Fibroblast of upper back skin (primary cell): ENCODE results near the gene GRIN3A.
A peak's percentile ranks its signal among the peaks of the same experiment; 100 is the strongest.

Experiments
- DNase-seq: peaks from one replicate; pipeline ENCODE4 v3.0.0-alpha.2; 2013

Gene GRIN3A

DNA sequence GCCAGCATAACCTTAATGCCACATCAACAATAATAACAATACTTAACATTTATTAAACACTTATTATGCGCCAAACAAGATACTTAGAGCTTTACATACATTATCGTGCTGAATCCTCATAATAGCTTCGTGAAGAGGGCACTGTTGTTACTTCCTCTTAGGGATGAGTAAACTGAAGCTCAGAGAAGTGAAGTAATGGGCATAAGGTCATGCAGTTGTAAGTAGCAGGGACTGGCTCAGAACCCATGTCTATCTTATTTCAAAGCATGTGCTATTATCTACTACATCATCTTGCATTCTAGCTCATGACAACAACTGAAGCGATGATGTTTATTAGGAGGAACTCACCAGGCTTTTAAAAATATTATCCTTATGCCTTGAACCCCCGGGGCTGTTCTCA, 108.8 kb downstream of the GRIN3A start:
- DNase-seq: no peak

GRCh38 chr9:101628173-101628572, 110.3 kb downstream of the GRIN3A start:
- DNase-seq: peak; percentile 65

DNA sequence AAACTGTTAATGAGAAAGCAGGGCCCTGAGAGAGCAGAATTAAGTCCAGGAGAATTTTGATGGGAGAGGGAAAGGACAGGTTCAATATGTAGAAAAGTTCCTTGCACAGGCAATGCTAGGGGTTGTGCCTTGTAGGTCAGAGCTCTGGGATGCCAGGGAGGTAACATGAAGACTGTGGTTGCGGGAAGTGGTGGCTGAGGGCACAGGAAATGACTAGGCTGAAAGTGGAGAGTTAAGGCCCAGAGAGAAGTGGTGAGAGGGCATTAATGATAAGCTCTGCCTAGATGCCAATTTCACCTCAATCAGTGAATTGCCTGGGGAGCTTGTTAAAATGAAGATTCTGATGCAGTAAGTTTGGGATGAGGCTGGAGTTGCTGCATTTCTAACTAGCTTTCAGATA, 112.2 kb downstream of the GRIN3A start:
- DNase-seq: peak; percentile 7

DNA sequence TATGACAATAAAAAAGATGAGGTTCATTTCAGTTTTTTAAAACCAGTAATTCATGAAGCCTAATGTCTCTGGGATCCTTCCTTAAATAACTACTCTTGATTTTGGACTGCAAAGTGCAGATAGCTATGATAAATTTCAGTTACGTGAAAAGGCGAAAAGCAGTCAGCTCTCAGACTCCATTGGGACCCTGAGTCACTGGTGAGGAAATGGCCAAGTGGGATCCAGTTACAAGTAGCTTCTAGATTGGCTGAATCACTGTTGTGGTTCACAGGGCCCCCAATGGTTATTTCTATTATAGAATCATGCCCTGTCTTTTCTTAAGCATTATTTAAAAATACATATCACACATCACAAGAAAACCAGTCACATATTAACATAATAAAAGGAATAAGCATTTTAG, 112.6 kb downstream of the GRIN3A start:
- peak; percentile 92 for DNase-seq

DNA sequence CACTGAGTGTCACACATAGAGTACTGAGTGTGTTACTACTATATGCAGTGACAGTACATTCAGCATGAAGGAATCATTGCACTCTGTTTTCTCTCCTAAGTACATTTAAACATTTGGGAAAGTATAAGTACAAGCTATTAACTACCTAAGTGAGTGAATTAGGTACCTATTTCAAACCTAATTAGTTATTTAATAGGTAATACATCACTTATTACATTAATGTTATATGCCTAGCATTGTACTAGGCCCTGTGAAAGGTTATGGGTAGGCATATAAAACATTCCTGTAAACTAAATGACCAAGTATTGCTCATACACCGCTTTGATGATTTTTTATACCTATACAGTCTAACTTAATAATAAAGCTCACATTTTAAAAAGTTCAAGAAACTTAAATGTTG, 118.0 kb downstream of the GRIN3A start:
- no peak for DNase-seq

GRCh38 chr9:101618698-101619097, 119.7 kb downstream of the GRIN3A start:
- peak; percentile 73 for DNase-seq

DNA sequence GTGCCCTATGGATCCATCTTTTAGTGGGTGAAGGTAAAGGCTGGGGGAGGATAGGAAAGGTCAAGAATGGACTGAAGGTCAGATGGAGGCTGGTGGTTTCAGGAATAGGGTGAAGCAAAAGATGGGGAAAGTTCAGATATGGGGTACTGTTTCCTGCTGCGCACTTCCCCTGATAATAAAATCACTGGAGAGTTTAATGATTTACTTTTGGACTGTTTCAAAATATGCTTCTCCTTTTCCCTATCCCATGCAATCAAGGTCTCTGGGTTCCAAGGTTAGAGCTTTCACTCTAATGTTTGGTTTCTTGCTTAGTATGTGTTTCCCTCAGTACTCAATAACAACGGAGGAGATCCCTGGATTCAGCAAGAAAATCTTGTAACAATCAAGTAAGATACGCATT, 132.9 kb downstream of the GRIN3A start:
- DNase-seq: no peak

- DNase-seq: no peak
These were observed 134.2 kb downstream of the GRIN3A start for GRCh38 chr9:101604296-101604695.

DNA sequence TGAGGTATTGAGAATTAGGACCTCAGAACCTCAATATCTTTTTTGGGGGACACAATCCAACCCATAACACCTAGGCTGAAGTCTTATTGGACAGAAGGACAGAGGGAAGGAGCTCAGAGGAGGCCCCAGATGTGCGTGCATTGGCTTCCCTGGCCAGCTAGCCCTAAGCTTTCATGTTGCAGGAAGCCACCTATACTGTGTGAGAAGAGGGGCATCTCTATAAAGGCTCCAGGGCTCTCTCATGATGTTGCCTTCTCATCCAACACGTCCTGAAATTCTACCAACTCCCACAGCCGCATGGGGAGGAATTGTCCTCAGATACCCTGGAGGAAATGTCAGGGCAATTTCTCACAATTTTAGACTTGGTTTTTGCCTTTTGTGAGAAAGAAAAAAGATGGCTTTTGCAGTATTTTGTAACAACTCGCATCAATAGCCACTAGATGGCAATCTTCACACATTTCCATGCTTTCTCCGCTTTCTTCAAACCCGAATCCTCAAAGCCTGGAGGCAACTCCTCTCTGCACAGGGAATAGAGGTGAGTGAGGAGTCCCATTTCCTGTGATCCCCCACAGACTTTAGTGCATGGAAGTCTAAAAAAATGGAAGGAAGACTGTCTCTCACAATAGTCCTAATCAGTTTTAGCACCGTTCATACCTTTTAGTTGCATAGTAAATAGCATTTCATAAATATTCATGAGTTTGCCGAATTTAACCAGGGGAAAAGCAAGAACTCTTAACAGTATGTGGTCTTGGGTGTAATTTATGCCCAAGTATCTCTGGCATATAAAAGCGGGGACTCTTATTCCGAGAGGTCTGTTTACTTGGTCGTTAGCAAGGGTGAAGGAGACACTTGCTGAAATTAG, 136.3 kb downstream of the GRIN3A start:
- peak; percentile 66 for DNase-seq

DNA sequence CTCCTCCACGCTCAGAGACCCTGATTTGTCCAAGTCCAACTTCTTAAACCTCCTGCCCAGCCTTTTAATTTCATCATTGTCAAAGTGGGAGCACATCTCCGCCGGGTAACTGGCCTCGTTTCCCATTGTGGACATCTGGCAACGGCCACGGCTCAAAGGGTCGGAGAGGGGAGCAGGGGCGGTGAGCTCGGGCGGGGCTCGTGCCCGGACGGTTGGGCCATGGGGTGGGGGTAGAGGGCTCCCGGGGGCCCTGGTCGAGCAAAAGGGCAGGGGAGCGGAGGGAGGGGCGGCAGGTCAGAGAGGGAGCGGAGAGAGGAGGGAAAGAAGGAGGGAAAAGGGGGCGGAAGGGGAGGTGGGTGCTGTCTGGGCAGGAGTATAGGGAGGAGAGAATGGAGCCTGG, 143.7 kb downstream of the GRIN3A start, which contains the start of gene PPP3R2:
PPP3R2 (minus strand) TSS at position 174 of the 400 bp plus-strand sequence; CDS start at position 126, 48 bp downstream.
- DNase-seq: no peak

DNA sequence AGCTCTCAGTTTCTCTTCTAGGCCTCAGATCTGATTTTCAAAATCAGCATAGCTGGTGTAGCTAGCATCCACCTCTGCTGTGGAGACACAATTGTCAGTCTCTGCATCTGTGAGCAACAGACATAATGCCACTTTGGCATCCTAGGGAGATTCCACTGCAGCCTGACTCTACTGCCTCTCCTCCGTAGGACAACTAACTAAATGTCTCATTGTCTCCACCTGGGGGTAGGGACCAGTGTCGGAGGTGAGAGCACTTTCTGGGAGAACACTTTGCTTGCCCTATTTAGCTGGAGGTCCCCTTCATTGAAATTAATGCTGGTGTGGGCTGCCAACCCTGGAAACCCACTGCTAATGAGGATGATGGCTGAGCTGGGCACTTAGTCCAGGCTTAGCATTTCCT, 145.1 kb downstream of the GRIN3A start:
- DNase-seq: no peak

DNA sequence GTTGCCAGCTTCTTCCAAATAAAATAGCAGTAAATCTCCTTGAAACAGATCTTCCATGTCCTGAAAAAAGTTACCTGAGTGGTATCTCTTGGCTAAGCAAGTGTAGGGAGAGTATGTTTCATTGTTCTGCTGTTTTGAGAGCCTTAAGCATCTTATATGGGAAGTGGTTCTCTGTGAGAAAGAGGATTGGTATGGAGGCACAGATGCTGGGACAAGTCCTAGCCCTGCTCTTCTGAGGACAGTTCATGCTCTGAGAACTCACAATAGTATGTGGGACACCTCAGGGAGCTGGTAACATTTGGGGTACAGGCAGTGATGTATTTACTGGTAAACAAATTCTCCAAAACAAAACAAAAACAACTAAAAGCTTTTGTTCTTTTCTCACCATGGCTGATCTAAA, 145.7 kb downstream of the GRIN3A start:
- DNase-seq: no peak

DNA sequence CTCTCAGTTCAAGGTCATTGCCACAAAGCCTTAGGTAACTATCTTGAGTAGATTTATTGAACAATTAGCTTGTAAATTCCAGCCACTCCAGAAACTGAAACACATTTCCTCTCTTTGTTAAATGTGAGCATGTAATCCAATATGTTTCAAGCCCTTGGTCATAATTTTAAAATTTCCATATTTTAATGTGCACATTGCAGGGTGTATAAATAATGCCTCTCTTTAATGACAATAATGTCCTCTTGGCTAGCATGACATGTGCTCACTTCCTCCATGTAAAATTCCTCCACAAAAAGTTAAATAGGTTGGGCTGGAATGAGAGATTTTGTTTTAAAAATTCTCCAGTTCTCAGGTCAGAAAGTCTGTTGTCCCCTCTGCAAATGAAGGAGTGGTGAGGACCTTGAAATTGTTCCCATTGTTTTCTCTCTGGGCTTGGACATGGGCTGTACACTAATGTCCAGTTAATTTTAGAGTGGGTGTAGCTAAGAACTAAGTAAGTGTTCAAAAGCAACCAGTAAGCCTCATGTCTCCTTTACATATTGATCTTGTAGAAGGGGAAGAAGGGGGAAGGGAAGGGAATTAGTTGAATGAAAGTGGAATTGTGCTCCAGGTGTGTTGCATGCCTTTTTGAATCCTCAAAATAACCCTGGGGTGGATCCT, 146.5 kb downstream of the GRIN3A start:
- DNase-seq: no peak

GRCh38 chr9:101590901-101591300, 147.5 kb downstream of the GRIN3A start:
- no peak for DNase-seq

GRCh38 chr9:101590074-101590473, 148.4 kb downstream of the GRIN3A start:
- DNase-seq: peak; percentile 69

DNA sequence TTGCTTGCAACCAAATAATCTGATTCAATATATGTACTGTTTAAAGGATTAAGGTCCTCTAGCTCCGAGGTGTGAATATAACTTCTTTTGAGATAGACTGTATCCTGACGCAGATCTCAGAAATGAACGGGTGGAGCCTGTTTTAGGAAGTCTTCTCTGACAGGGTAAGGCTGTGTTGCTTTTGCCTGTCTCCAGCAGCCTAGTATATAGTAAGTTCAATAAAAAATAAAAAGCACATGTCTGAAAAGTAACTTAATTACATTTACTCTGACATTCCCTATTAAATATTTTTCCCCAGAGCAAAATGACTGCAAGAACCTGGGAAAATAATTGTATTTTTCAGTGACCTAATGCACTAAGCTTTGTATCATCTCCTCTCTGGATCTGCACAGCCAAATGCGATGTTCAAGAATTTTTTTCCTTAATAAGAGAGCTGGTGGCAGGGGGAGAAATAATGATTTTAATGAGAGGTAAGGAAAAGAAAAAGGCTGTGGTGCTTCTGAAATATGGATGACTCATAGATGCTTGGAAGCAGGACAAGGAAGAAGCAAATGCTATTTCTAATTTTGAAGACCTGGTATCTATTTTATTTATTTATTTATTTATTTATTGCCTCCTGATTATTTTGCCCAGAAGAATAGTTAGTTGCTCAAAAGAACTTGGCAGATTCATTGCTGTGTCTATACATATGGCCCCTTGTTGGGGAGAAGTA, 151.0 kb downstream of the GRIN3A start:
- peak; percentile 38 for DNase-seq

DNA sequence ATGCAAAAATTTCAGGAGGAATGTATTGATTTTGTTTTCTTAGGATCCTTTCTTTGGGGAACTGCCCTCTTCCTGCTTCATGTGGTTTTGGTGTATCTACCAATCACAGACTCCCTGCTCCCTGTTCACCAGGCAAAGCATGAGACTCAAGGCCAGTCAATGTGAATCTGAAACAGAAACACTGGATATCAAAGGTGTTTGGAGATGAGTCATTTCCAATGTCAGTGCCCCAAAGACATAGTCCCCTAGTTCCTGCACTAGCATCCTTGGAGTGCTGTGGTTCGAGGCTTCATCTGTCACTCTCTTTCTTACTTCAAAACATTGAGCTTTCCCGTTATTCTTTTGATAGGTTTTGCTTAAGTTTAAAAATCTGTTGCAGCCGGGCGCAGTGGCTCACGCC, 151.8 kb downstream of the GRIN3A start:
- no peak for DNase-seq

DNA sequence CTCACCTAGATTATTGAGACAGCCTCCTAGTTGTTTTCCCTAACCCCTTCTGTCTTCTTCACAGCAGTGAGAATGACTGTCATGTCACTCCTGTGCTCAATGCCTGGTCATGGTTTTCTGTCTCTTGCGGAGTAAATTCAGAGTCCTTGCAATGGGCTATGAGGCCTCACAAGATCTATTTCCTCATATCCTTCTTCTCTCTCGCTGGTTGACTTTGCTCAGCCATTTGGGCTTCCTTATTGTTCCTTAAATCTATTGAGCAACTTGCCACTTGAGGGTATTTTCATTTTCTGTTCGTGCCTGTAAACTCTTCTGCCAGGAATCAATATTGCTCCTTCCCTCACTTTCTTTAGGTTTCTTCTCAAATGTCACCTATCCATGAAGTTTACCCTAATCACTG, 152.7 kb downstream of the GRIN3A start:
- DNase-seq: no peak

DNA sequence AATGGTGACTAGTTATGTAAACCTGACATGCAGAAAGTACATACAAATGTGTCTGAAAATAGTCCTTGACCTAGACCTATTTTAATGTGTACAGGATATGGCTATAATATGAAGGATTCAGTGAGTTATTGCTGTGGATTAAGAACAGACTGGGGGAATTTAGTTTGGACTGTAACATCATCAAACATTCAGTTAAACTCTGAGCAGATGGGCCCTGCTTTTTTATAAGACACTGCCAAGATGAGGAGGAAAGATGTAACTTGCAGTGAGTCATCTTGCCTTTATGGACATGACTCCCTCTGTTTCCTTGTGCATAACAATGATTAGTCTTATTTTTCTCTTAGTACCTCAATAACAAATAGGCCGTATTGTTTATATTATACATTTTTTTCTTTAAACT, 155.9 kb downstream of the GRIN3A start:
- DNase-seq: peak; percentile 90

- peak; percentile 33 for DNase-seq
These were observed 158.5 kb downstream of the GRIN3A start for GRCh38 chr9:101579711-101580545.

DNA sequence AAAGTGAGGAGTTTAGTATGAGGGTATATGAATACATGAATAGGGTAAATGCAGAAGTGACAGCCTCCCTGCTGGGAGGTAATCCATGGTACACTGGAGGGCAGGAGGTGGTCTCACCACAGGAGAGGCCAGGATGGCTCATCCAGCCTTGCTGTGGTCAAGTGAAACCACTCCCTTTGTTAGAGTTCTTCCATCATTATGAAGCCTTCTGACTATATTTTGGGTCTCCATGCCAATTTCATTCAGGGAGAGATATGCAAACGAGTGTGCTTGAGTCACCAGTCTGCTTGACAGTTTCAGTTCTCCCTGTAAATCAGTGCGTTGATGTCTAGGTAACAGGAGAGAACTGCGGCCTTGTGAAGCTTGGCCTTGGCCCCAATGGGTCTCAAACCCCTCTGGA, 160.1 kb downstream of the GRIN3A start:
- peak; percentile 20 for DNase-seq

GRCh38 chr9:101574731-101575333, 163.6 kb downstream of the GRIN3A start:
- peak; percentile 48 for DNase-seq
